HG02642 (cell line): ENCODE data around the gene MAST2.

Experiments used
- ATAC-seq: cut with Tn5 transposase; IDR thresholded peaks from one replicate; pipeline ENCODE4 v1.9.1; 2021; ENCODE audit warnings: mild to moderate bottlenecking; ENCODE audit not compliant: unreplicated experiment, poor library complexity

The MAST2 gene

GRCh38 chr1:46084553-46085451 lies 281.4 kb downstream of the MAST2 start:
- ATAC-seq, result no peak
